HepG2 (cell line): Measurements from ENCODE around the gene ZFAND2B. TPM values are rescaled to one million over a fixed set of nuclear protein-coding genes. Genes with fewer than 3 reads are reported as not detected.

Source experiments
- DR1 ChIP-seq: sonication (generic); formaldehyde crosslinking; IDR thresholded peaks from 2 replicates; pipeline ENCODE4 v1.8.0; 2021; ENCODE audit warnings: mild to moderate bottlenecking, missing genetic modification reagents, inconsistent platforms
- NCOA5 ChIP-seq: sonication (generic); formaldehyde crosslinking; IDR thresholded peaks from 2 replicates; pipeline ENCODE4 v1.4.0; 2020; ENCODE audit warnings: missing genetic modification reagents
- NKX3-1 ChIP-seq: sonication (generic); formaldehyde crosslinking; IDR thresholded peaks from 2 replicates; pipeline ENCODE4 v1.5.0; 2020; ENCODE audit warnings: missing genetic modification reagents
- POLR2AphosphoS2 ChIP-seq: IDR thresholded peaks from 2 replicates; pipeline ENCODE4 v1.6.1; 2011; ENCODE audit warnings: low read depth, low read length, improper control_type of control experiment
- REXO4 ChIP-seq: sonication (generic); formaldehyde crosslinking; IDR thresholded peaks from 2 replicates; pipeline ENCODE4 v1.8.0; 2022; ENCODE audit warnings: missing genetic modification reagents, mild to moderate bottlenecking, borderline replicate concordance
- SMARCE1 ChIP-seq: fragments of 450-650 bp; IDR thresholded peaks from 2 replicates; pipeline ENCODE4 v1.6.1; 2017; ENCODE audit warnings: borderline replicate concordance
- TBX2 ChIP-seq: sonication (generic); formaldehyde crosslinking; IDR thresholded peaks from 2 replicates; pipeline ENCODE4 v1.5.0; 2020; ENCODE audit warnings: missing genetic modification reagents, mild to moderate bottlenecking, borderline replicate concordance
- ZMYM4 ChIP-seq: sonication (generic); formaldehyde crosslinking; IDR thresholded peaks from 2 replicates; pipeline ENCODE4 v1.8.1; 2023; ENCODE audit warnings: mild to moderate bottlenecking, missing genetic modification reagents
- polyA plus RNA-seq, 8 experiments: library from polyadenylated mRNA; depleted of rRNA in 3 of 8; stranded (reverse) in 7 of 8; unstranded in 1 of 8; fragments of >200 nt; fragmentation: Illumina TruSeq in 4 of 8; extraction: Trizol in 4 of 8; gene quantifications; 2 replicates each; pipeline versions ENCODE4 v1.2.1 to v1.2.3, GENCODE V29; 2011 to 2016; ENCODE audit warnings: low read depth in 4 of 8, missing spikeins in 1 of 8, mixed read lengths in 1 of 8; ENCODE audit not compliant: insufficient read depth in 1 of 8
- total RNA-seq, 5 experiments: library from RNA; depleted of rRNA; stranded (reverse); fragments of >200 nt; fragmentation: Illumina TruSeq; extraction: Trizol; gene quantifications; 2 replicates each; pipeline ENCODE4 v1.2.3, GENCODE V29; 2016; ENCODE audit warnings: low read depth in 1 of 5
- TF ChIP-seq, protein P1 (sequence below): sonication (generic); formaldehyde crosslinking; IDR thresholded peaks from 2 replicates; pipeline ENCODE4 v1.4.0; 2020; ENCODE audit warnings: missing genetic modification reagents
- TF ChIP-seq, protein P2 (sequence below): sonication (generic); formaldehyde crosslinking; IDR thresholded peaks from 2 replicates; pipeline ENCODE4 v1.8.0; 2022; ENCODE audit warnings: low read depth, missing genetic modification reagents
- TF ChIP-seq, protein P3 (sequence below): sonication (generic); formaldehyde crosslinking; IDR thresholded peaks from 2 replicates; pipeline ENCODE4 v1.5.0; 2020; ENCODE audit warnings: mild to moderate bottlenecking, missing genetic modification reagents, borderline replicate concordance
- TF ChIP-seq, protein P4 (sequence below): sonication (generic); formaldehyde crosslinking; IDR thresholded peaks from 2 replicates; pipeline ENCODE4 v1.5.0; 2020; ENCODE audit warnings: missing genetic modification reagents

The ZFAND2B gene
- total and polyA plus RNA-seq, 2 of the 13 experiments (the other 11 are each of a cell fraction or from before 2014, with no cell fraction given) = 53.3 to 115 TPM

DNA sequence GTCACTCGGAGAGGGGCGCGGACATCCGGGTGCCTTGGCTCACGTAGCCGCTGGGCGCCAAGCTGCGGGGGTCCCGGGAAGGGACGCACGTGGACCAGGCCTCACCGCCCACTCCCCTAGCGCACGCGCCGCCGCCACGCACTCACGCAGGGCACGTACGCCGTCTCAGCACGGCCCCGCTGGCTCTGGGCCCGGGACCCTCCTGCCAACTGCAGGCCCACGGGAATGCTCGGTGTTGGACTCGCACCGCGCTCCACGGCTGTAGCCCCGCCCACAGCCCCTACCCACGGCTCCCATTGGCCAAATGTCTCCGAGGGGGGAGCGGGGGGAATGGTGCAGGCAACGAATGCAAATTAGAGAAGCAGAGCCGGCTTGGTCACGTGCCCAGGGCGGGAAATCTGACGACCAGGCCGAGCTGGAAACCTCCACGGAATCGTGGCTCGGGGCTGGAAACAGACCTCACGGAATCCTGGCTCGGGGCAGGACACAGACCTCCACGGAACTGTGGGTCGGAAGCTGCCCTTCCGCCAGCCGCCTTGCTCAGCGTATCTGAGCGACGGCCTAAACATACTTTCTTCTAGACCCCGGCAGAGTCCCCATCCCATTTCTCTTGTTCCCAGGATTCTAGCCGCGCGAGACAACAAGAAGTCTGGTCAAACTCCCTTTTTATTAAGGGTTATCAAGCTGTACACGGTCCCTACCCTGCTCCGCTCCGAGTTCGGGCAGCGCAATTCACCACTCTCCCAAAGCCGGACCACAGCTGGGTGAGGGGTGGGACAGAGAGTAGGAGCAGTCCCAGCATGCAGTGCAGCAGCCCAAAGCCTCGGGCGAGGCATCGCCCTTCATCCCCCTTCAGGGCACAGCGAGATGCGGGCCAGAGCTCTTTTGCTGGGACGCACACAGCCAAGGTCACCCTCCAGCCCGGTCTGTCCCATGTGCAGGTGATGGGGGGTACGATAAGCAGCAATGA, 12.4 kb downstream of the ZFAND2B start, which contains the start of gene ABCB6 (continued):
- TF ChIP-seq, protein P1, sequence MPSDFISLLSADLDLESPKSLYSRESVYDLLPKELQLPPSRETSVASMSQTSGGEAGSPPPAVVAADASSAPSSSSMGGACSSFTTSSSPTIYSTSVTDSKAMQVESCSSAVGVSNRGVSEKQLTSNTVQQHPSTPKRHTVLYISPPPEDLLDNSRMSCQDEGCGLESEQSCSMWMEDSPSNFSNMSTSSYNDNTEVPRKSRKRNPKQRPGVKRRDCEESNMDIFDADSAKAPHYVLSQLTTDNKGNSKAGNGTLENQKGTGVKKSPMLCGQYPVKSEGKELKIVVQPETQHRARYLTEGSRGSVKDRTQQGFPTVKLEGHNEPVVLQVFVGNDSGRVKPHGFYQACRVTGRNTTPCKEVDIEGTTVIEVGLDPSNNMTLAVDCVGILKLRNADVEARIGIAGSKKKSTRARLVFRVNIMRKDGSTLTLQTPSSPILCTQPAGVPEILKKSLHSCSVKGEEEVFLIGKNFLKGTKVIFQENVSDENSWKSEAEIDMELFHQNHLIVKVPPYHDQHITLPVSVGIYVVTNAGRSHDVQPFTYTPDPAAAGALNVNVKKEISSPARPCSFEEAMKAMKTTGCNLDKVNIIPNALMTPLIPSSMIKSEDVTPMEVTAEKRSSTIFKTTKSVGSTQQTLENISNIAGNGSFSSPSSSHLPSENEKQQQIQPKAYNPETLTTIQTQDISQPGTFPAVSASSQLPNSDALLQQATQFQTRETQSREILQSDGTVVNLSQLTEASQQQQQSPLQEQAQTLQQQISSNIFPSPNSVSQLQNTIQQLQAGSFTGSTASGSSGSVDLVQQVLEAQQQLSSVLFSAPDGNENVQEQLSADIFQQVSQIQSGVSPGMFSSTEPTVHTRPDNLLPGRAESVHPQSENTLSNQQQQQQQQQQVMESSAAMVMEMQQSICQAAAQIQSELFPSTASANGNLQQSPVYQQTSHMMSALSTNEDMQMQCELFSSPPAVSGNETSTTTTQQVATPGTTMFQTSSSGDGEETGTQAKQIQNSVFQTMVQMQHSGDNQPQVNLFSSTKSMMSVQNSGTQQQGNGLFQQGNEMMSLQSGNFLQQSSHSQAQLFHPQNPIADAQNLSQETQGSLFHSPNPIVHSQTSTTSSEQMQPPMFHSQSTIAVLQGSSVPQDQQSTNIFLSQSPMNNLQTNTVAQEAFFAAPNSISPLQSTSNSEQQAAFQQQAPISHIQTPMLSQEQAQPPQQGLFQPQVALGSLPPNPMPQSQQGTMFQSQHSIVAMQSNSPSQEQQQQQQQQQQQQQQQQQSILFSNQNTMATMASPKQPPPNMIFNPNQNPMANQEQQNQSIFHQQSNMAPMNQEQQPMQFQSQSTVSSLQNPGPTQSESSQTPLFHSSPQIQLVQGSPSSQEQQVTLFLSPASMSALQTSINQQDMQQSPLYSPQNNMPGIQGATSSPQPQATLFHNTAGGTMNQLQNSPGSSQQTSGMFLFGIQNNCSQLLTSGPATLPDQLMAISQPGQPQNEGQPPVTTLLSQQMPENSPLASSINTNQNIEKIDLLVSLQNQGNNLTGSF = peak; percentile 75
- TF ChIP-seq, protein P2, sequence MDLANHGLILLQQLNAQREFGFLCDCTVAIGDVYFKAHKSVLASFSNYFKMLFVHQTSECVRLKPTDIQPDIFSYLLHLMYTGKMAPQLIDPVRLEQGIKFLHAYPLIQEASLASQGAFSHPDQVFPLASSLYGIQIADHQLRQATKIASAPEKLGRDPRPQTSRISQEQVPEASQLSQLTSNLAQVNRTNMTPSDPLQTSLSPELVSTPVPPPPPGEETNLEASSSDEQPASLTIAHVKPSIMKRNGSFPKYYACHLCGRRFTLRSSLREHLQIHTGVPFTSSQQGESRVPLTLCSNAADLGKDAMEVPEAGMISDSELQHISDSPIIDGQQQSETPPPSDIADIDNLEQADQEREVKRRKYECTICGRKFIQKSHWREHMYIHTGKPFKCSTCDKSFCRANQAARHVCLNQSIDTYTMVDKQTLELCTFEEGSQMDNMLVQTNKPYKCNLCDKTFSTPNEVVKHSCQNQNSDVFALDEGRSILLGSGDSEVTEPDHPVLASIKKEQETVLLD = 0 out of 2 replicates have a peak, but pooled peaks have one; percentile 70
- TF ChIP-seq ZMYM4 (peak; percentile 91), TBX2 (CRISPR knock-in tag) (peak; percentile 90), NKX3-1 (peak; percentile 96), DR1 (CRISPR knock-in tag) (peak; percentile 93), SMARCE1 (no peak), POLR2AphosphoS2 (no peak), NCOA5 (no peak), REXO4 (CRISPR knock-in tag) (no peak)
- TF ChIP-seq, protein P3, sequence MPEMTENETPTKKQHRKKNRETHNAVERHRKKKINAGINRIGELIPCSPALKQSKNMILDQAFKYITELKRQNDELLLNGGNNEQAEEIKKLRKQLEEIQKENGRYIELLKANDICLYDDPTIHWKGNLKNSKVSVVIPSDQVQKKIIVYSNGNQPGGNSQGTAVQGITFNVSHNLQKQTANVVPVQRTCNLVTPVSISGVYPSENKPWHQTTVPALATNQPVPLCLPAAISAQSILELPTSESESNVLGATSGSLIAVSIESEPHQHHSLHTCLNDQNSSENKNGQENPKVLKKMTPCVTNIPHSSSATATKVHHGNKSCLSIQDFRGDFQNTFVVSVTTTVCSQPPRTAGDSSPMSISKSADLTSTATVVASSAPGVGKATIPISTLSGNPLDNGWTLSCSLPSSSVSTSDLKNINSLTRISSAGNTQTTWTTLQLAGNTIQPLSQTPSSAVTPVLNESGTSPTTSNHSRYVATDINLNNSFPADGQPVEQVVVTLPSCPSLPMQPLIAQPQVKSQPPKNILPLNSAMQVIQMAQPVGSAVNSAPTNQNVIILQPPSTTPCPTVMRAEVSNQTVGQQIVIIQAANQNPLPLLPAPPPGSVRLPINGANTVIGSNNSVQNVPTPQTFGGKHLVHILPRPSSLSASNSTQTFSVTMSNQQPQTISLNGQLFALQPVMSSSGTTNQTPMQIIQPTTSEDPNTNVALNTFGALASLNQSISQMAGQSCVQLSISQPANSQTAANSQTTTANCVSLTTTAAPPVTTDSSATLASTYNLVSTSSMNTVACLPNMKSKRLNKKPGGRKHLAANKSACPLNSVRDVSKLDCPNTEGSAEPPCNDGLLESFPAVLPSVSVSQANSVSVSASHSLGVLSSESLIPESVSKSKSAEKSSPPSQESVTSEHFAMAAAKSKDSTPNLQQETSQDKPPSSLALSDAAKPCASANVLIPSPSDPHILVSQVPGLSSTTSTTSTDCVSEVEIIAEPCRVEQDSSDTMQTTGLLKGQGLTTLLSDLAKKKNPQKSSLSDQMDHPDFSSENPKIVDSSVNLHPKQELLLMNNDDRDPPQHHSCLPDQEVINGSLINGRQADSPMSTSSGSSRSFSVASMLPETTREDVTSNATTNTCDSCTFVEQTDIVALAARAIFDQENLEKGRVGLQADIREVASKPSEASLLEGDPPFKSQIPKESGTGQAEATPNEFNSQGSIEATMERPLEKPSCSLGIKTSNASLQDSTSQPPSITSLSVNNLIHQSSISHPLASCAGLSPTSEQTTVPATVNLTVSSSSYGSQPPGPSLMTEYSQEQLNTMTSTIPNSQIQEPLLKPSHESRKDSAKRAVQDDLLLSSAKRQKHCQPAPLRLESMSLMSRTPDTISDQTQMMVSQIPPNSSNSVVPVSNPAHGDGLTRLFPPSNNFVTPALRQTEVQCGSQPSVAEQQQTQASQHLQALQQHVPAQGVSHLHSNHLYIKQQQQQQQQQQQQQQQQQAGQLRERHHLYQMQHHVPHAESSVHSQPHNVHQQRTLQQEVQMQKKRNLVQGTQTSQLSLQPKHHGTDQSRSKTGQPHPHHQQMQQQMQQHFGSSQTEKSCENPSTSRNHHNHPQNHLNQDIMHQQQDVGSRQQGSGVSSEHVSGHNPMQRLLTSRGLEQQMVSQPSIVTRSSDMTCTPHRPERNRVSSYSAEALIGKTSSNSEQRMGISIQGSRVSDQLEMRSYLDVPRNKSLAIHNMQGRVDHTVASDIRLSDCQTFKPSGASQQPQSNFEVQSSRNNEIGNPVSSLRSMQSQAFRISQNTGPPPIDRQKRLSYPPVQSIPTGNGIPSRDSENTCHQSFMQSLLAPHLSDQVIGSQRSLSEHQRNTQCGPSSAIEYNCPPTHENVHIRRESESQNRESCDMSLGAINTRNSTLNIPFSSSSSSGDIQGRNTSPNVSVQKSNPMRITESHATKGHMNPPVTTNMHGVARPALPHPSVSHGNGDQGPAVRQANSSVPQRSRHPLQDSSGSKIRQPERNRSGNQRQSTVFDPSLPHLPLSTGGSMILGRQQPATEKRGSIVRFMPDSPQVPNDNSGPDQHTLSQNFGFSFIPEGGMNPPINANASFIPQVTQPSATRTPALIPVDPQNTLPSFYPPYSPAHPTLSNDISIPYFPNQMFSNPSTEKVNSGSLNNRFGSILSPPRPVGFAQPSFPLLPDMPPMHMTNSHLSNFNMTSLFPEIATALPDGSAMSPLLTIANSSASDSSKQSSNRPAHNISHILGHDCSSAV (CRISPR knock-in tag) = no peak
- TF ChIP-seq, protein P4, sequence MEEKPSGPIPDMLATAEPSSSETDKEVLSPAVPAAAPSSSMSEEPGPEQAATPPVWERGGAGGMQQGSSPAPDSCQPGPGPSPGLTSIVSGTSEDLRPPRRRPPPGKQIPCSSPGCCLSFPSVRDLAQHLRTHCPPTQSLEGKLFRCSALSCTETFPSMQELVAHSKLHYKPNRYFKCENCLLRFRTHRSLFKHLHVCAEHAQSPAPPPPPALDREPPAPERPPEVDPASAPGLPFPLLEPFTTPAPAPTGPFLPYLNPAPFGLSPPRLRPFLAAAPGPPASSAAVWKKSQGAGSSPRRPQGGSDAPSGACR = peak; percentile 99
